K562 (cell line): Measurements from ENCODE around the gene THAP5. TPM values are rescaled to one million over a fixed set of nuclear protein-coding genes. Genes with fewer than 3 reads are reported as not detected.
A peak's percentile ranks its signal among the peaks of the same experiment; 100 is the strongest.

Experiments used
- AFF1 ChIP-seq, 2 experiments: fragments of 450-650 bp; IDR thresholded peaks; 2 replicates each; pipeline ENCODE4 v1.6.1; 2018; ENCODE audit warnings: mild to moderate bottlenecking in 2 of 2, low read depth in 1 of 2; ENCODE audit not compliant: partially characterized antibody in 2 of 2
- ARHGAP35 ChIP-seq: fragments of 450-650 bp; IDR thresholded peaks from 2 replicates; pipeline ENCODE4 v1.6.1; 2018; ENCODE audit not compliant: partially characterized antibody
- ARNT ChIP-seq, 2 experiments: fragments of 450-650 bp; IDR thresholded peaks; 2 replicates each; pipeline ENCODE4 v1.6.1; 2016; ENCODE audit warnings: mild to moderate bottlenecking in 1 of 2
- CBFA2T3 ChIP-seq: fragments of 450-650 bp; IDR thresholded peaks from 2 replicates; pipeline ENCODE4 v1.6.1; 2017
- ELF4 ChIP-seq: fragments of 450-650 bp; formaldehyde crosslinking; IDR thresholded peaks from 2 replicates; pipeline ENCODE4 v1.4.0; 2022; ENCODE audit warnings: missing genetic modification characterization
- GATAD2A ChIP-seq: fragments of 450-650 bp; IDR thresholded peaks from 2 replicates; pipeline ENCODE4 v1.6.1; 2017
- HES1 ChIP-seq: fragments of 450-650 bp; IDR thresholded peaks from 2 replicates; pipeline ENCODE4 v1.6.1; 2016; ENCODE audit warnings: low read depth, mild to moderate bottlenecking, moderate library complexity
- LARP7 ChIP-seq: fragments of 450-650 bp; IDR thresholded peaks from 2 replicates; pipeline ENCODE4 v1.6.1; 2016
- LEF1 ChIP-seq: fragments of 450-650 bp; IDR thresholded peaks from 2 replicates; pipeline ENCODE4 v1.6.1; 2016; ENCODE audit warnings: mild to moderate bottlenecking
- NCOR1 ChIP-seq: fragments of 450-650 bp; IDR thresholded peaks from 2 replicates; pipeline ENCODE4 v1.6.1; 2016; ENCODE audit warnings: mild to moderate bottlenecking, moderate library complexity
- NFIC ChIP-seq: fragments of 450-650 bp; IDR thresholded peaks from 2 replicates; pipeline ENCODE4 v1.6.1; 2017; ENCODE audit warnings: mild to moderate bottlenecking, inconsistent platforms
- PBX2 ChIP-seq, 2 experiments: IDR thresholded peaks in 1 of 2; conservative IDR thresholded peaks in 1 of 2; 2 replicates each; pipeline ENCODE4 v1.6.1; 2016; ENCODE audit warnings: low read depth in 2 of 2, mild to moderate bottlenecking in 1 of 2, missing compliant biosample characterization in 1 of 2, missing genetic modification characterization in 1 of 2, moderate library complexity in 1 of 2
- PKNOX1 ChIP-seq: fragments of 450-650 bp; IDR thresholded peaks from 2 replicates; pipeline ENCODE4 v1.6.1; 2016
- PYGO2 ChIP-seq: fragments of 450-650 bp; IDR thresholded peaks from 2 replicates; pipeline ENCODE4 v1.6.1; 2016; ENCODE audit warnings: mild to moderate bottlenecking, missing genetic modification characterization, moderate library complexity, missing compliant biosample characterization
- RB1 ChIP-seq: fragments of 450-650 bp; IDR thresholded peaks from 2 replicates; pipeline ENCODE4 v1.6.1; 2017; ENCODE audit warnings: low read depth, mild to moderate bottlenecking
- RCOR1 ChIP-seq, 2 experiments: IDR thresholded peaks; 2 replicates each; pipeline ENCODE4 v1.6.1; 2012; ENCODE audit warnings: low read depth in 2 of 2, low read length in 2 of 2, borderline replicate concordance in 1 of 2, improper control_type of control experiment in 1 of 2
- SRSF9 ChIP-seq: fragments of 200-400 bp; formaldehyde crosslinking; IDR thresholded peaks from 2 replicates; pipeline ENCODE4 v1.6.1; 2017; ENCODE audit warnings: low read depth, low read length, borderline replicate concordance
- ZBTB17 ChIP-seq: fragments of 450-650 bp; formaldehyde crosslinking; IDR thresholded peaks from 2 replicates; pipeline ENCODE4 v1.4.0; 2020; ENCODE audit warnings: mild to moderate bottlenecking
- ZNF280B ChIP-seq: fragments of 250-450 bp; sonication (Bioruptor Pico); IDR thresholded peaks from 2 replicates; pipeline ENCODE4 v1.5.1; 2021; ENCODE audit warnings: mild to moderate bottlenecking
- ZNF79 ChIP-seq: fragments of 250-450 bp; sonication (Bioruptor Pico); IDR thresholded peaks from 2 replicates; pipeline ENCODE4 v1.4.0; 2020; ENCODE audit warnings: low read depth, mild to moderate bottlenecking, moderate library complexity
- polyA plus RNA-seq, 8 experiments: library from polyadenylated mRNA; depleted of rRNA in 4 of 8; stranded (reverse) in 5 of 8; unstranded in 3 of 8; fragments of >200 nt; fragmentation: Nextera tagmentation in 2 of 8; fragmentation: Illumina TruSeq in 1 of 8; extraction: Ambion mirVana in 2 of 8; extraction: Trizol in 1 of 8; gene quantifications; 2 replicates each; pipeline versions ENCODE4 v1.2.1 to v1.2.3, GENCODE V29; 2011 to 2014; ENCODE audit warnings: inconsistent platforms in 1 of 8, missing spikeins in 1 of 8
- total RNA-seq, 7 experiments: library from RNA; depleted of rRNA in 6 of 7; stranded (reverse); fragments of >200 nt in 6 of 7; fragmentation: Illumina TruSeq in 2 of 7; extraction: Trizol in 2 of 7; gene quantifications; 2 replicates each; pipeline versions ENCODE4 v1.2.1 to v1.2.3, GENCODE V29; 2011 to 2021; ENCODE audit warnings: low replicate concordance in 1 of 7

Gene THAP5
- total and polyA plus RNA-seq, 9 of the 15 experiments (the other 6 are each of a cell fraction or from before 2014, with no cell fraction given), result 16.5 to 58.1 (median 28.2) TPM

GRCh38 chr7:108586274-108586710 lies 16.8 kb upstream of the THAP5 start (continued):
- TF ChIP-seq PBX2 (CRISPR knock-in tag; IDR thresholded peaks at IDR 0.05; ENCODE audit: low read depth) (0 out of 2 replicates have a peak, but pooled peaks have one; percentile 44), PBX2 (tag; conservative IDR thresholded peaks at IDR 0.05; ENCODE audit: low read depth) (peak; percentile 99), SRSF9 (no peak), HES1 (peak; percentile 63; the same call in 1 of the 2 replicates), NCOR1 (peak; percentile 91), RCOR1 (IDR thresholded peaks at IDR 0.05; ENCODE audit: borderline replicate concordance in 1 of 2, low read depth in 2 of 2, low read length in 2 of 2) (peak; percentile 92 to 100), ZNF79 (CRISPR knock-in tag) (no peak), ARHGAP35 (peak; percentile 79), LEF1 (peak; percentile 96), ELF4 (CRISPR knock-in tag) (peak; percentile 73; the same call in 1 of the 2 replicates), LARP7 (peak; percentile 83; the same call in 1 of the 2 replicates), ZNF280B (CRISPR knock-in tag) (no peak), AFF1 (IDR thresholded peaks at IDR 0.05; ENCODE audit: low read depth in 1 of 2, partially characterized antibody in 2 of 2) (peak in 1 of 2 experiments; percentile 58), PYGO2 (tag) (peak; percentile 84), ZBTB17 (CRISPR knock-in tag) (no peak), GATAD2A (peak; percentile 39; the same call in 1 of the 2 replicates), ARNT (IDR thresholded peaks at IDR 0.05) (peak in 1 of 2 experiments; percentile 94; a peak in 2 of 4 replicates), NFIC (peak; percentile 79), RB1 (no peak), PKNOX1 (peak; percentile 82), CBFA2T3 (peak; percentile 96)
